PC-9 (cell line): Measurements from ENCODE around the gene NCAPH2.

Experiments
- EZH2 ChIP-seq: fragments of 200-600 bp; sonication (generic); IDR thresholded peaks from 2 replicates; pipeline ENCODE4 v1.8.0; 2017; ENCODE audit warnings: antibody characterized with exemption, low read depth
- TF ChIP-seq, protein P1 (sequence below): fragments of 200-600 bp; sonication (generic); conservative IDR thresholded peaks from 2 replicates; pipeline ENCODE4 v1.6.1; 2017; ENCODE audit warnings: mixed run types, antibody characterized with exemption, mild to moderate bottlenecking, moderate library complexity

DNA sequence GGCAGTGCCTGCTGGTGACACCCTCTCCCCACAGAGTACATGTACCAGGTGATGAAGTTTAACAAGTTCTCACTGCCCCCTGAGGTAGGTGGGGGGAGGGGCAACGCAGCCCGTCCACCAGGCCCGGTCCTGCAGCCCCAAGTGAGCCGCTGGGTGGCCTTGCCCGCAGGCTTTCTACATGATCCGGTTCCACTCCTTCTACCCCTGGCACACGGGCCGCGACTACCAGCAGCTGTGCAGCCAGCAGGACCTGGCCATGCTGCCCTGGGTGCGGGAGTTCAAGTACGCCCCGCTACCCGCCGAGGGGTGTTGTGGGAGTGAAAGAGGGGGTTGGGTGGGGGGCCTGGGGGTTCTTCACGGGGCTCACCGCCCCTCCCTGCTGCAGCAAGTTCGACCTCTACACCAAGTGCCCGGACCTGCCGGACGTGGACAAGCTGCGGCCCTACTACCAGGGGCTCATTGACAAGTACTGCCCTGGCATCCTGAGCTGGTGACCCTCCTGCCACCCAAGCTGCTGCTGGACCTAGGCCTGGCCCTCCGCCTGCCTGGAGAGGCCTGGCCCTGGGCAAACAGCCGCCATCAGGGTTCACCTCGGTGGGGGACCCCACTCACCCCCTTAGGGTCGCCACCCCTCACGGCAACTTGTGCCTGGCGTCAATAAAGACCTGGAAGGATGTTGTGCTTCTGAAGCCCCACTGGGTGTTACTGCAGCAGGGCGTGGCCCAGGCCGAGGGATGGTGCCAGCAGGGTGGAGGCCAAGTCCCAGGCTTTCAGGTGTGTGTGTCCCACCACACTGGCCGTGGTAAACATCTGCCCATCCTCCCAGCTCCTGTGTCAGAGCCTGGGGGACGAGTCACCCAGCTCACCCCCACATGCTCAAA lies 18.4 kb upstream of the NCAPH2 start:
- TF ChIP-seq, protein P1, sequence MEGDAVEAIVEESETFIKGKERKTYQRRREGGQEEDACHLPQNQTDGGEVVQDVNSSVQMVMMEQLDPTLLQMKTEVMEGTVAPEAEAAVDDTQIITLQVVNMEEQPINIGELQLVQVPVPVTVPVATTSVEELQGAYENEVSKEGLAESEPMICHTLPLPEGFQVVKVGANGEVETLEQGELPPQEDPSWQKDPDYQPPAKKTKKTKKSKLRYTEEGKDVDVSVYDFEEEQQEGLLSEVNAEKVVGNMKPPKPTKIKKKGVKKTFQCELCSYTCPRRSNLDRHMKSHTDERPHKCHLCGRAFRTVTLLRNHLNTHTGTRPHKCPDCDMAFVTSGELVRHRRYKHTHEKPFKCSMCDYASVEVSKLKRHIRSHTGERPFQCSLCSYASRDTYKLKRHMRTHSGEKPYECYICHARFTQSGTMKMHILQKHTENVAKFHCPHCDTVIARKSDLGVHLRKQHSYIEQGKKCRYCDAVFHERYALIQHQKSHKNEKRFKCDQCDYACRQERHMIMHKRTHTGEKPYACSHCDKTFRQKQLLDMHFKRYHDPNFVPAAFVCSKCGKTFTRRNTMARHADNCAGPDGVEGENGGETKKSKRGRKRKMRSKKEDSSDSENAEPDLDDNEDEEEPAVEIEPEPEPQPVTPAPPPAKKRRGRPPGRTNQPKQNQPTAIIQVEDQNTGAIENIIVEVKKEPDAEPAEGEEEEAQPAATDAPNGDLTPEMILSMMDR: no peak
- no peak for TF ChIP-seq EZH2
